SK-N-SH treated with all-trans-retinoic acid at 6 μM for 48 hours (cell line): ENCODE results near the gene FBN3.

Source experiments
- ATAC-seq: fragments of 200-7000 bp; cut with Tn5 transposase; 3 replicates; pipeline ENCODE4 v1.9.1; 2020; ENCODE audit warnings: mild to moderate bottlenecking, moderate library complexity
- BACH2 ChIP-seq: fragments of 250-450 bp; sonication (Bioruptor Pico); IDR thresholded peaks from 2 replicates; pipeline ENCODE4 v1.9.0; 2021; ENCODE audit warnings: mild to moderate bottlenecking, borderline replicate concordance
- CREB5 ChIP-seq: fragments of 250-450 bp; sonication (Bioruptor Pico); IDR thresholded peaks from 2 replicates; pipeline ENCODE4 v1.5.1; 2020; ENCODE audit warnings: low read depth, mild to moderate bottlenecking, moderate library complexity
- CSRNP3 ChIP-seq: fragments of 250-450 bp; sonication (Bioruptor Pico); IDR thresholded peaks from 2 replicates; pipeline ENCODE4 v1.5.1; 2021; ENCODE audit warnings: mild to moderate bottlenecking, moderate library complexity
- GLIS3 ChIP-seq: fragments of 250-450 bp; sonication (Bioruptor Pico); IDR thresholded peaks from 2 replicates; pipeline ENCODE4 v1.5.0; 2020; ENCODE audit warnings: mild to moderate bottlenecking, moderate library complexity
- OSR1 ChIP-seq: fragments of 250-450 bp; sonication (Bioruptor Pico); IDR thresholded peaks from 2 replicates; pipeline ENCODE4 v1.8.0; 2022; ENCODE audit warnings: moderate library complexity, mild to moderate bottlenecking, inconsistent platforms
- PATZ1 ChIP-seq: fragments of 250-450 bp; sonication (Bioruptor Pico); IDR thresholded peaks from 2 replicates; pipeline ENCODE4 v1.8.0; 2020; ENCODE audit warnings: mild to moderate bottlenecking, moderate library complexity, borderline replicate concordance
- SNAI2 ChIP-seq: fragments of 250-450 bp; sonication (Bioruptor Pico); IDR thresholded peaks from 2 replicates; pipeline ENCODE4 v1.5.0; 2020; ENCODE audit warnings: mild to moderate bottlenecking, moderate library complexity
- TCF4 ChIP-seq: fragments of 250-450 bp; sonication (Bioruptor Pico); IDR thresholded peaks from 2 replicates; pipeline ENCODE4 v1.8.0; 2021; ENCODE audit warnings: mild to moderate bottlenecking, moderate library complexity, borderline replicate concordance
- TOX ChIP-seq: fragments of 250-450 bp; sonication (Bioruptor Pico); IDR thresholded peaks from 2 replicates; pipeline ENCODE4 v1.8.0; 2021; ENCODE audit warnings: mild to moderate bottlenecking, moderate library complexity, borderline replicate concordance
- ZC3H10 ChIP-seq: fragments of 250-450 bp; sonication (Bioruptor Pico); IDR thresholded peaks from 2 replicates; pipeline ENCODE4 v1.5.1; 2021; ENCODE audit warnings: mild to moderate bottlenecking, moderate library complexity
- ZFP30 ChIP-seq: fragments of 450-650 bp; formaldehyde crosslinking; IDR thresholded peaks from 2 replicates; pipeline ENCODE4 v1.5.0; 2022; ENCODE audit warnings: mild to moderate bottlenecking, moderate library complexity
- ZNF565 ChIP-seq: fragments of 450-650 bp; formaldehyde crosslinking; conservative IDR thresholded peaks from 2 replicates; pipeline ENCODE4 v1.5.0; 2020; ENCODE audit warnings: low read depth, mild to moderate bottlenecking, moderate library complexity
- ZNF8 ChIP-seq: fragments of 450-650 bp; formaldehyde crosslinking; IDR thresholded peaks from 2 replicates; pipeline ENCODE4 v1.5.0; 2020; ENCODE audit warnings: mild to moderate bottlenecking, moderate library complexity
- TF ChIP-seq, protein P1 (sequence below): fragments of 250-450 bp; sonication (Bioruptor Pico); IDR thresholded peaks from 2 replicates; pipeline ENCODE4 v1.5.0; 2020; ENCODE audit warnings: mild to moderate bottlenecking, moderate library complexity

The FBN3 gene

DNA sequence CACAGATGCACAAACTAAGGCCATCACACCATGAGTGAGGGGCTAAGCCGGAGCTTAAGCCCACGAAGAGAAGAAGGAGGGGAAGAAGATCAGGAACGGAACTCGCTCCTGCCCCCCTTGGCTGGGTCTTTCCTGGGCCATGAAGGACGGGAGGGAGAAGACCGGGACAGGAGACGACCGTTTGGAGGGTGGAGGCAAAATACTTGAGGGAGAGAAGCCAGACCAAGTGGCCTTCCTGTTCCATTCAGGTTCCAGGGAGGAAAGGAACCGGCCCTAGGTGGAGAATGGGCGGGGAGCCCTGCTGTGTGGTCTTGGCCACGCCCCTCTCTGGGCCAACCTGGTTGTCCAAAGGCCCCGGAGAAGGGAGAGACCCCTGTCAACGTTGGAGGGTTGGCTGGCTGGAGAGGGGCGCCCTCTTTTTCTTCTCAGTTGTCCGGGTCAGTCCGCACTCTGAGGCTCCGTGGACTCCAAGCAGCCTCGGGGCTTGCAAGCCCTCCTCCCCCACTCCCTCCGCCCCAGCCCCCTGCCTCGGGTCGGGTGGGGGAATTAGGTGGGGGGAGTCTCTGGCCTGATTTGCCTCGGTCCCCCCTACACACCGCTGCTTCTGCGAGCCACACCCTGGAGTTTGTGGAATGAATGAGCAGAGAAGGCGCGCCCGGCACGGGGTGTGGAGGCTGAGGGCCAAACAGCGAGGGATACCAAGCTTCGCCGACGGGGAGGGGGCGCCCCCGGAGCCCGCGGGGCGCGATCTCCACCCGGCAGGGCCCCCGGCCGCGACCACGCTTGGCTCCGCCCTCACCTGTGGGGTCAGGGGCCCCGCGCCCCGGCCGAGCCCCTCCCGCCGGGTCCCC, 757 bp downstream of the FBN3 start (continued):
- no peak for TF ChIP-seq CSRNP3 (CRISPR knock-in tag)

DNA sequence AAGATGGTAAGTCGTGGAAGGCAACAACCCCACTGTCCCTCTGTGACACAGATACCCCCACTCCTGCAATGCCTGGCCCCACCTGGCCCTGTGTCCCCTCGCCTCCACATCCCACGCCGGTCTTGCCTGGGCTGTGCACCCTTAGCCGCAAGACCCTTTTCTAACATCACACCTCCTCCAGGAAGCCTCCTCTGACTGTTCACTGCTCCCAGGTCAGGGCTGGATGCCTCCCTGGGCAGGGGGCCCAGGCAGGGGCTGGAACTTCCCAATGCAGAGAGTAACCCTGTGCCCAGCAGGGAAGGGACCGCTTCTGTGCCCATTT, 1.3 kb downstream of the FBN3 start:
- no peak for ATAC-seq

DNA sequence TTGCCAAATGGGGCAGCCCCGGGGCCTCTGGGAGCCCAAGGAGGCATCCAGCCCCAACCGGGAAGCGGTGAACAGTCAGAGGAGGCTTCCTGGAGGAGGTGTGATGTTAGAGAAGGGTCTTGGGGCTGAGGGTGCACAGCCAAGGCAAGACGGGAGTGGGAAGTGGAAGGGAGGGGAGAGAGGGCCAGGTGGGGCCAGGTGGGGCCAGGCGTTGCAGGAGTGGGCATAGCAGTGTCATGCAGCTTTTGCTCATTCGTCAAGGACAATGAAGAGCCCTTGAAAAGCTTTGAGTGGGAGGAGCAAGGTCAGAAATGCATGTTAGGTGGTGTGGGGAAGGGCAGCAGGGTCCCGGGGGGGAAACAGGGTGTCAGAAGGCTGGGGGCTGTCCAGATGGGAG, 1.8 kb downstream of the FBN3 start:
- ATAC-seq, result no peak
- TF ChIP-seq ZNF8 (CRISPR knock-in tag), result no peak
- no peak for TF ChIP-seq TOX (CRISPR knock-in tag)
- TF ChIP-seq OSR1 (CRISPR knock-in tag), result no peak
- TF ChIP-seq BACH2 (CRISPR knock-in tag), result no peak
- TF ChIP-seq, protein P1, sequence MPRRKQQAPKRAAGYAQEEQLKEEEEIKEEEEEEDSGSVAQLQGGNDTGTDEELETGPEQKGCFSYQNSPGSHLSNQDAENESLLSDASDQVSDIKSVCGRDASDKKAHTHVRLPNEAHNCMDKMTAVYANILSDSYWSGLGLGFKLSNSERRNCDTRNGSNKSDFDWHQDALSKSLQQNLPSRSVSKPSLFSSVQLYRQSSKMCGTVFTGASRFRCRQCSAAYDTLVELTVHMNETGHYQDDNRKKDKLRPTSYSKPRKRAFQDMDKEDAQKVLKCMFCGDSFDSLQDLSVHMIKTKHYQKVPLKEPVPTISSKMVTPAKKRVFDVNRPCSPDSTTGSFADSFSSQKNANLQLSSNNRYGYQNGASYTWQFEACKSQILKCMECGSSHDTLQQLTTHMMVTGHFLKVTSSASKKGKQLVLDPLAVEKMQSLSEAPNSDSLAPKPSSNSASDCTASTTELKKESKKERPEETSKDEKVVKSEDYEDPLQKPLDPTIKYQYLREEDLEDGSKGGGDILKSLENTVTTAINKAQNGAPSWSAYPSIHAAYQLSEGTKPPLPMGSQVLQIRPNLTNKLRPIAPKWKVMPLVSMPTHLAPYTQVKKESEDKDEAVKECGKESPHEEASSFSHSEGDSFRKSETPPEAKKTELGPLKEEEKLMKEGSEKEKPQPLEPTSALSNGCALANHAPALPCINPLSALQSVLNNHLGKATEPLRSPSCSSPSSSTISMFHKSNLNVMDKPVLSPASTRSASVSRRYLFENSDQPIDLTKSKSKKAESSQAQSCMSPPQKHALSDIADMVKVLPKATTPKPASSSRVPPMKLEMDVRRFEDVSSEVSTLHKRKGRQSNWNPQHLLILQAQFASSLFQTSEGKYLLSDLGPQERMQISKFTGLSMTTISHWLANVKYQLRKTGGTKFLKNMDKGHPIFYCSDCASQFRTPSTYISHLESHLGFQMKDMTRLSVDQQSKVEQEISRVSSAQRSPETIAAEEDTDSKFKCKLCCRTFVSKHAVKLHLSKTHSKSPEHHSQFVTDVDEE (CRISPR knock-in tag), result no peak
- TF ChIP-seq CSRNP3 (CRISPR knock-in tag), result no peak
- no peak for TF ChIP-seq ZFP30 (CRISPR knock-in tag)
- no peak for TF ChIP-seq ZC3H10 (CRISPR knock-in tag)
- no peak for TF ChIP-seq GLIS3 (CRISPR knock-in tag)
- no peak for TF ChIP-seq SNAI2 (CRISPR knock-in tag)

More for the DNA sequence above, 1.3 kb downstream of the FBN3 start:
- TF ChIP-seq OSR1 (CRISPR knock-in tag), result no peak
- no peak for TF ChIP-seq ZNF565
- TF ChIP-seq TOX (CRISPR knock-in tag), result no peak
- no peak for TF ChIP-seq ZFP30 (CRISPR knock-in tag)
- no peak for TF ChIP-seq TCF4 (CRISPR knock-in tag)
- no peak for TF ChIP-seq PATZ1 (CRISPR knock-in tag)
- no peak for TF ChIP-seq ZC3H10 (CRISPR knock-in tag)
- no peak for TF ChIP-seq CSRNP3 (CRISPR knock-in tag)
- TF ChIP-seq ZNF8 (CRISPR knock-in tag), result no peak
- TF ChIP-seq CREB5 (CRISPR knock-in tag), result no peak
- TF ChIP-seq, protein P1 (CRISPR knock-in tag), result no peak
- TF ChIP-seq GLIS3 (CRISPR knock-in tag), result no peak
- TF ChIP-seq BACH2 (CRISPR knock-in tag), result no peak
- TF ChIP-seq SNAI2 (CRISPR knock-in tag), result no peak
